NOMO-1 (cell line): ENCODE measurements around the gene ZNF514.
"Not testable (repeated sequence)": the region's sequence is repeated elsewhere in the genome, so short reads cannot be mapped to it uniquely, and the experiment has no call there.

Source experiments
- DNase-seq, 2 experiments: peaks; one replicate each; lab custom pipeline; 2025; ENCODE audit not compliant: unreplicated experiment in 2 of 2; lab: John Stamatoyannopoulos, UW

Gene ZNF514

GRCh38 chr2:95143838-95144237, 15.8 kb downstream of the ZNF514 start:
- DNase-seq: no peak

GRCh38 chr2:95138702-95139101, 20.9 kb downstream of the ZNF514 start:
- no peak for DNase-seq

DNA sequence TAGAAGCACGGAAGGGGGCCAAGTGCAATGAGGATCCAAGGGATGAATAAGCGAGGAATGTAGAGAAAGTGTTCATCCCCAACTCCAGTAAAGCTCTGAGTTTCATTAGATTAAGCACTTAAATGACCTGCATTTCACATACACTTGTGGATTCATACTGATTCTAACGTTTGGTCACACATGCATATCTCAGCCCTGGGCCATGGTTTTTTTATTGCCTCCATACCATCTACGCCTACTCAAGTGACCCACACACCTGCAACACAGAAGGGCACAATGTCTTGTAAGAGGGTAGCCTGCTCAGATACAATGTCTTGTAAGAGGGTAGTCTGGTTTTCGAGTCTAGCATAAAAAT, 37.5 kb downstream of the ZNF514 start:
- no peak for DNase-seq

- peak; percentile 63 to 89 for DNase-seq
Observed at GRCh38 chr2:95121407-95122196, 38.0 kb downstream of the ZNF514 start, which contains the start of gene MRPS5. Gene MRPS5 (minus strand): TSS chr2:95121808. CDS start chr2:95121791, 17 bp downstream.

DNA sequence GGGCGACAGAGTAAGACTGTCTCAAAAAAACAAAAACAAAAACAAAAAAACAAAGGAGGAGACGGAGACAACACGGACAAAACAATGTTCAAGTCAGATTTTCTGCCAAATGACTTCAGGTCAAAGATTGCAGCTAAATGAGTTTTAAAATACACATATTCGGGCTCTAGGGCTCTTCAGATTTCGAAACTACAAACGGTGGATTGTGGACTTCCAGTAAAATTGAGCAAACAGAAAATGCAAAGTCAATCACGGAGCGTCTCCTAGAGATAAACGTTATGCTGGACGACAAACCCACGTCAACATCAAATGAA, 38.6 kb downstream of the ZNF514 start:
- peak; percentile 10 to 39 for DNase-seq

DNA sequence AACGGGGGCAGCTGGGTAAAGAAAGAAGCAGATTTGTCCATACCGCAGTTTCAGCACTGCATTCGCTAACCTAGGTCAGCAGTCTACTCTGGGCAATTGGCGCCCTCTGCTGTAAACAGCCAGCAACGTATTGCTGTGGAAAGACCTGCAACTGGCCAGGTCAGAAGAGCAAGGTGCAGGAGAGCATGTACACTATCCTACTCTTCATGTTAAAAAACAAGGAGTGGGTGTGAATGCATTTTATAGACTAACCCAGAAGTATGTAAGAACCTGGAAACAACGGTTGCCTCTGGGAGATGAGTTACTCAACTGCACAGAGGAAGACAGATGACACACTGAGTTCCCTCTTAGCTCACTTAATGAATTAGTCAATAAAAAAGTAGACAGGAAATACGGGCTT, 44.2 kb downstream of the ZNF514 start:
- peak; percentile 5 to 48 for DNase-seq

DNA sequence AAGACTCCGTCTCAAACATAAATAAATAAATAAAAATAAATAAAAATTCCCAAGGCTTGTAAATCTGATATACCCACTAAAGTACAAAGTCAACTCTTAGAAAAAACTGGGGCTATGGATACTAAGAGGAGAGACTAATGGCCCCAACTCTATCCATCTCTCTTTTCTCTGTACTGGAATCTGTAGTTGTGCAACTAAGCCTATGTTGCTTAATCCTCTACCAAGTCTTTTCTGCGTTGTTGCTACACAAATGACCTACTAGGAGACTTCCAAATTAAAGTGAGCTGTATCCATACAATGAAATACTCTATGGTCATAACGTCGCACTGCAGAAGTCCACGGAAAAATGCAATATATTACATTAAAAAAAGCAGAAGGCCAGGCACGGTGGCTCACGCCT, 46.2 kb downstream of the ZNF514 start:
- DNase-seq: no peak

- no peak for DNase-seq
Observed at GRCh38 chr2:95110395-95110794, 49.3 kb downstream of the ZNF514 start.

- no peak for DNase-seq
Observed at GRCh38 chr2:95109260-95109659, 50.4 kb downstream of the ZNF514 start.

DNA sequence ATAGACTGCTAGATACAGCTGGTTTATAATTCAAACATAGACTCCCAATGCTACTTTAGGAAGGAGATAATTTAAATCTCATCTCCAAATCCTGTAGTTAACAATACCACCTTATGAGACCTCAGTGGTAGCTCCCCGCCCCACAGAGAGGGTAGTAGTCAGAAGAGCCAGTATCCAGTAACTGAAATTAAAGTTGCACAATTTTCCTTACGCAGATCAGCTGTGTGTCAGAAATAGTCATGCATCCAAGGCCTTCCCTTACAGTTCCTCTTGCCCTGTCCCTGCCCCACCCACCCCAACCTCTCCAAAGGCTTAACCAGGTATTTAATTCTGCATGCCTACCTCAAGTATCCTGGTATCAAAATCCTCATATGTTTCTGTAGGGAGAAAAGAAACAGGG, 53.6 kb downstream of the ZNF514 start:
- no peak for DNase-seq

- DNase-seq: no peak
Observed at GRCh38 chr2:95104606-95105005, 55.0 kb downstream of the ZNF514 start.

- DNase-seq: no peak
Observed at GRCh38 chr2:95099910-95100309, 59.7 kb downstream of the ZNF514 start.

GRCh38 chr2:95098273-95098672, 61.4 kb downstream of the ZNF514 start:
- not testable (repeated sequence) for DNase-seq
